OCI-LY7 (cell line): ENCODE data around the gene SURF4.

Experiments used
- EZH2phosphoT487 ChIP-seq: fragments of 200-600 bp; sonication (generic); IDR thresholded peaks from 2 replicates; pipeline ENCODE4 v1.6.1; 2018; ENCODE audit warnings: low read depth, borderline replicate concordance, mild to moderate bottlenecking, mixed run types, antibody characterized with exemption, low read length, moderate library complexity, mixed read lengths
- TF ChIP-seq, protein P1 (sequence below): fragments of 200-600 bp; sonication (generic); conservative IDR thresholded peaks from 2 replicates; pipeline ENCODE4 v1.5.1; 2014; ENCODE audit warnings: mild to moderate bottlenecking, antibody characterized with exemption, low read length, moderate library complexity, mixed read lengths

DNA sequence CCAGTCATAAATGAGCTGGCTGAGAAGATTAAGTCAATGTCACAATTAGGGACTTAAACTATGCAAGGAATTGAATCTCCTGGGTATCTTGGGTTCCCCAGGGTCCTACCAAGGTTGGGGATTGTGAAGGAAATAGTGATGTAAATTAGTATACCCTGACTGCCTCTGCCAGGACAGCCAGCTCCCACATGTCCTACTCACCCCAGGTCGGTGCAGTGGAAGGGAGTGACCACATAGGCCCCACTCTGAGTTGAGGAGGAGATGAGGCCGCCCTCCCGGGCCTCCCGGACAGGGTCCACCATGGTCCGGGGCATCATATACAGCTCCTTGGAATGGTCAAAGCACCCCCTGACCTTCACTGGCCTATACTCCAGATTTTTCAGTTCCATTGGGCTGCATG is 22.3 kb downstream of the SURF4 start:
- TF ChIP-seq, protein P1, sequence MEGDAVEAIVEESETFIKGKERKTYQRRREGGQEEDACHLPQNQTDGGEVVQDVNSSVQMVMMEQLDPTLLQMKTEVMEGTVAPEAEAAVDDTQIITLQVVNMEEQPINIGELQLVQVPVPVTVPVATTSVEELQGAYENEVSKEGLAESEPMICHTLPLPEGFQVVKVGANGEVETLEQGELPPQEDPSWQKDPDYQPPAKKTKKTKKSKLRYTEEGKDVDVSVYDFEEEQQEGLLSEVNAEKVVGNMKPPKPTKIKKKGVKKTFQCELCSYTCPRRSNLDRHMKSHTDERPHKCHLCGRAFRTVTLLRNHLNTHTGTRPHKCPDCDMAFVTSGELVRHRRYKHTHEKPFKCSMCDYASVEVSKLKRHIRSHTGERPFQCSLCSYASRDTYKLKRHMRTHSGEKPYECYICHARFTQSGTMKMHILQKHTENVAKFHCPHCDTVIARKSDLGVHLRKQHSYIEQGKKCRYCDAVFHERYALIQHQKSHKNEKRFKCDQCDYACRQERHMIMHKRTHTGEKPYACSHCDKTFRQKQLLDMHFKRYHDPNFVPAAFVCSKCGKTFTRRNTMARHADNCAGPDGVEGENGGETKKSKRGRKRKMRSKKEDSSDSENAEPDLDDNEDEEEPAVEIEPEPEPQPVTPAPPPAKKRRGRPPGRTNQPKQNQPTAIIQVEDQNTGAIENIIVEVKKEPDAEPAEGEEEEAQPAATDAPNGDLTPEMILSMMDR = no peak
- TF ChIP-seq EZH2phosphoT487 = no peak
